Lower leg skin (tissue), 3 donors: ENCODE results near the gene ORMDL2.
"Not testable (repeated sequence)": the region's sequence is repeated elsewhere in the genome, so short reads cannot be mapped to it uniquely, and the experiment has no call there.

ENCODE experiments used
- POLR2A ChIP-seq, 2 donors: fragments of 450-650 bp; IDR thresholded peaks; one replicate each; pipeline ENCODE4 v1.6.1; 2016 to 2017; ENCODE audit warnings: antibody characterized with exemption in 2 of 2, mild to moderate bottlenecking in 1 of 2, moderate library complexity in 1 of 2
- TF ChIP-seq, protein P1 (sequence below), 3 donors: fragments of 450-650 bp; IDR thresholded peaks; one replicate each; pipeline ENCODE4 v1.5.1; 2016; ENCODE audit warnings: antibody characterized with exemption in 3 of 3, mild to moderate bottlenecking in 3 of 3, moderate library complexity in 2 of 3

DNA sequence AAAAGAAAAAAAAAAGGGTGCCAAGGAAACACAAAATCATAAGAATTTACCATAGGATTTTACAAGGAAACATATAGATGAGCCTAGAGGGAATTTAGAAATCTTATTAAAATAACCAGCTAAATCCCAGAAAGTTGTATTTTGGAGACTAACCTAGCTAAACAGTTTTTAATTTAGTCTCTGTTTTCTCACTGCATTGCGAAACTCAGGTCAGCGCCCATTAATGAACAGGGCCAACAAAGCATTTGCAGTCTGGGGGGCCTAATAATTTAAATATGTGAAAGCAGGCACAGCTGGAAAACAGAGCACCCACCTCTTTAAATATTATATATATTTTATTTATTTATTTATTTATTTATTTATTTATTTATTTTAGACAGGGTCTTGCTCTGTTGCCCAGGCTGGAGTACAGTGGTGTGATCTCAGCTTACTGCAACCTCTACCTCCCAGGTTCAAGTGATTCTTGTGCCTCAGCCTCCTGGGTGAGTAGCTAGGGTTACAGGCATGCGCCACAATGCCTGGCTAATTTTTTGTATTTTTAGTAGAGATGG, 48.7 kb downstream of the ORMDL2 start:
- not testable (repeated sequence) for TF ChIP-seq POLR2A (IDR thresholded peaks at IDR 0.05)
- TF ChIP-seq, protein P1, sequence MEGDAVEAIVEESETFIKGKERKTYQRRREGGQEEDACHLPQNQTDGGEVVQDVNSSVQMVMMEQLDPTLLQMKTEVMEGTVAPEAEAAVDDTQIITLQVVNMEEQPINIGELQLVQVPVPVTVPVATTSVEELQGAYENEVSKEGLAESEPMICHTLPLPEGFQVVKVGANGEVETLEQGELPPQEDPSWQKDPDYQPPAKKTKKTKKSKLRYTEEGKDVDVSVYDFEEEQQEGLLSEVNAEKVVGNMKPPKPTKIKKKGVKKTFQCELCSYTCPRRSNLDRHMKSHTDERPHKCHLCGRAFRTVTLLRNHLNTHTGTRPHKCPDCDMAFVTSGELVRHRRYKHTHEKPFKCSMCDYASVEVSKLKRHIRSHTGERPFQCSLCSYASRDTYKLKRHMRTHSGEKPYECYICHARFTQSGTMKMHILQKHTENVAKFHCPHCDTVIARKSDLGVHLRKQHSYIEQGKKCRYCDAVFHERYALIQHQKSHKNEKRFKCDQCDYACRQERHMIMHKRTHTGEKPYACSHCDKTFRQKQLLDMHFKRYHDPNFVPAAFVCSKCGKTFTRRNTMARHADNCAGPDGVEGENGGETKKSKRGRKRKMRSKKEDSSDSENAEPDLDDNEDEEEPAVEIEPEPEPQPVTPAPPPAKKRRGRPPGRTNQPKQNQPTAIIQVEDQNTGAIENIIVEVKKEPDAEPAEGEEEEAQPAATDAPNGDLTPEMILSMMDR (IDR thresholded peaks at IDR 0.05): not testable (repeated sequence)
